ENCODE data around the gene TWNK. TPM values are rescaled to one million over a fixed set of nuclear protein-coding genes. Genes with fewer than 3 reads are reported as not detected.

Gene TWNK
- total and polyA plus RNA-seq, 9 of the 15 experiments (the other 6 are each of a cell fraction or from before 2014, with no cell fraction given): 11.6 to 34.7 (median 17.4) TPM

DNA sequence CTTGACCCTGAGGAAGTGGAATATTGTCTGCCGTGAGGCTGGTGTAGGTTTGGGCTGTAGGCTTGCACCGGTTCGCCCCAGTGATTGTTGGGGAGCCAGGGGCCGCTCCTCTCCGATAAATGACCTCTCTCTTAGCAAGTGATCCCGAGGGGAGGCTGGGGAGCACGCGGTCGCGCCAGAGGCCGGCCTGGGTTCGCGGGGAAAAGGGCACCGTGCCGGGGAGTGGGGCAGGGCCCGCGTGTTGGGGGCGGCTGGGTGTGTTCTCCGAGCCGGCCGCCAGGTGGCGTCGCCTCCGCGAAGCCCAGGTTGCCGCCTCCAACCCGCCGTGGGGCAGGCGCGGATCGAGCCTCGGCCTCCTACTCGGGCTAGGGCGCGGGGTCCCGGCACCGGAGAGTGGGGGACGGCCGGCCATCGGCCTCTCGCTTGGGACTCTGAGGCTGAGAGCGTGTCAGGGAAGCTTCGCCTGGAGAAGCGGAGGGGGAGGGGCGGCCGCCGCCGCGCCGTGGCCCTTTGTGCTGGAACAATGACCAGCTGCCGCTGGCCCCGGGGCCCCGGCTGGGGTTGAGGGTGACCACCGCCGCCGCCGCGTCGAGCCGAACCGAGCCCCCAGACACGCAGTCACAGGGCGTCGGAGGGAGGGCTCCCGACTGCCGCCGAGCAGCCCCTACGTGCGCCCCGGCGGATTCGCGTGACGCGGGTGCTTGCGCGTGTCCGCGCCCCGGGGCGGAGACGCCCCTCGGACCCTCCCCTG, 11.8 kb downstream of the TWNK start (continued):
- TF ChIP-seq, protein P1, sequence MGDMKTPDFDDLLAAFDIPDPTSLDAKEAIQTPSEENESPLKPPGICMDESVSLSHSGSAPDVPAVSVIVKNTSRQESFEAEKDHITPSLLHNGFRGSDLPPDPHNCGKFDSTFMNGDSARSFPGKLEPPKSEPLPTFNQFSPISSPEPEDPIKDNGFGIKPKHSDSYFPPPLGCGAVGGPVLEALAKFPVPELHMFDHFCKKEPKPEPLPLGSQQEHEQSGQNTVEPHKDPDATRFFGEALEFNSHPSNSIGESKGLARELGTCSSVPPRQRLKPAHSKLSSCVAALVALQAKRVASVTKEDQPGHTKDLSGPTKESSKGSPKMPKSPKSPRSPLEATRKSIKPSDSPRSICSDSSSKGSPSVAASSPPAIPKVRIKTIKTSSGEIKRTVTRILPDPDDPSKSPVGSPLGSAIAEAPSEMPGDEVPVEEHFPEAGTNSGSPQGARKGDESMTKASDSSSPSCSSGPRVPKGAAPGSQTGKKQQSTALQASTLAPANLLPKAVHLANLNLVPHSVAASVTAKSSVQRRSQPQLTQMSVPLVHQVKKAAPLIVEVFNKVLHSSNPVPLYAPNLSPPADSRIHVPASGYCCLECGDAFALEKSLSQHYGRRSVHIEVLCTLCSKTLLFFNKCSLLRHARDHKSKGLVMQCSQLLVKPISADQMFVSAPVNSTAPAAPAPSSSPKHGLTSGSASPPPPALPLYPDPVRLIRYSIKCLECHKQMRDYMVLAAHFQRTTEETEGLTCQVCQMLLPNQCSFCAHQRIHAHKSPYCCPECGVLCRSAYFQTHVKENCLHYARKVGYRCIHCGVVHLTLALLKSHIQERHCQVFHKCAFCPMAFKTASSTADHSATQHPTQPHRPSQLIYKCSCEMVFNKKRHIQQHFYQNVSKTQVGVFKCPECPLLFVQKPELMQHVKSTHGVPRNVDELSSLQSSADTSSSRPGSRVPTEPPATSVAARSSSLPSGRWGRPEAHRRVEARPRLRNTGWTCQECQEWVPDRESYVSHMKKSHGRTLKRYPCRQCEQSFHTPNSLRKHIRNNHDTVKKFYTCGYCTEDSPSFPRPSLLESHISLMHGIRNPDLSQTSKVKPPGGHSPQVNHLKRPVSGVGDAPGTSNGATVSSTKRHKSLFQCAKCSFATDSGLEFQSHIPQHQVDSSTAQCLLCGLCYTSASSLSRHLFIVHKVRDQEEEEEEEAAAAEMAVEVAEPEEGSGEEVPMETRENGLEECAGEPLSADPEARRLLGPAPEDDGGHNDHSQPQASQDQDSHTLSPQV (IDR thresholded peaks at IDR 0.05): peak; percentile 60
- TF ChIP-seq ZNF324 (CRISPR knock-in tag; IDR thresholded peaks at IDR 0.05): 0 out of 2 replicates have a peak, but pooled peaks have one; percentile 22
- peak; percentile 60 for TF ChIP-seq CXXC5 (CRISPR knock-in tag; IDR thresholded peaks at IDR 0.05)
- peak; percentile 47; the same call in 1 of the 2 replicates for TF ChIP-seq MYC (IDR thresholded peaks at IDR 0.05; ENCODE audit: low read depth, low read length)
- no peak for TF ChIP-seq MYC (CRISPR knock-in tag; IDR thresholded peaks at IDR 0.05; ENCODE audit: borderline replicate concordance, low read depth)
- TF ChIP-seq MAZ (CRISPR knock-in tag; conservative IDR thresholded peaks at IDR 0.05 in 1 of 2, IDR thresholded peaks at IDR 0.05 in 1 of 2): peak; percentile 76 to 90
- 0 out of 2 replicates have a peak, but pooled peaks have one; percentile 10 for TF ChIP-seq ZFP1 (CRISPR knock-in tag; IDR thresholded peaks at IDR 0.05)
- TF ChIP-seq, protein P2, sequence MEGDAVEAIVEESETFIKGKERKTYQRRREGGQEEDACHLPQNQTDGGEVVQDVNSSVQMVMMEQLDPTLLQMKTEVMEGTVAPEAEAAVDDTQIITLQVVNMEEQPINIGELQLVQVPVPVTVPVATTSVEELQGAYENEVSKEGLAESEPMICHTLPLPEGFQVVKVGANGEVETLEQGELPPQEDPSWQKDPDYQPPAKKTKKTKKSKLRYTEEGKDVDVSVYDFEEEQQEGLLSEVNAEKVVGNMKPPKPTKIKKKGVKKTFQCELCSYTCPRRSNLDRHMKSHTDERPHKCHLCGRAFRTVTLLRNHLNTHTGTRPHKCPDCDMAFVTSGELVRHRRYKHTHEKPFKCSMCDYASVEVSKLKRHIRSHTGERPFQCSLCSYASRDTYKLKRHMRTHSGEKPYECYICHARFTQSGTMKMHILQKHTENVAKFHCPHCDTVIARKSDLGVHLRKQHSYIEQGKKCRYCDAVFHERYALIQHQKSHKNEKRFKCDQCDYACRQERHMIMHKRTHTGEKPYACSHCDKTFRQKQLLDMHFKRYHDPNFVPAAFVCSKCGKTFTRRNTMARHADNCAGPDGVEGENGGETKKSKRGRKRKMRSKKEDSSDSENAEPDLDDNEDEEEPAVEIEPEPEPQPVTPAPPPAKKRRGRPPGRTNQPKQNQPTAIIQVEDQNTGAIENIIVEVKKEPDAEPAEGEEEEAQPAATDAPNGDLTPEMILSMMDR (IDR thresholded peaks at IDR 0.05 in 2 of 3, conservative IDR thresholded peaks at IDR 0.05 in 1 of 3; ENCODE audit: insufficient read depth in 2 of 3, low read depth in 1 of 3, low read length in 3 of 3): peak; percentile 62 to 80 (median 69)
- TF ChIP-seq EP400 (IDR thresholded peaks at IDR 0.05): peak; percentile 62; the same call in 1 of the 2 replicates
- TF ChIP-seq, protein P3, sequence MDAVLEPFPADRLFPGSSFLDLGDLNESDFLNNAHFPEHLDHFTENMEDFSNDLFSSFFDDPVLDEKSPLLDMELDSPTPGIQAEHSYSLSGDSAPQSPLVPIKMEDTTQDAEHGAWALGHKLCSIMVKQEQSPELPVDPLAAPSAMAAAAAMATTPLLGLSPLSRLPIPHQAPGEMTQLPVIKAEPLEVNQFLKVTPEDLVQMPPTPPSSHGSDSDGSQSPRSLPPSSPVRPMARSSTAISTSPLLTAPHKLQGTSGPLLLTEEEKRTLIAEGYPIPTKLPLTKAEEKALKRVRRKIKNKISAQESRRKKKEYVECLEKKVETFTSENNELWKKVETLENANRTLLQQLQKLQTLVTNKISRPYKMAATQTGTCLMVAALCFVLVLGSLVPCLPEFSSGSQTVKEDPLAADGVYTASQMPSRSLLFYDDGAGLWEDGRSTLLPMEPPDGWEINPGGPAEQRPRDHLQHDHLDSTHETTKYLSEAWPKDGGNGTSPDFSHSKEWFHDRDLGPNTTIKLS (IDR thresholded peaks at IDR 0.05; ENCODE audit: borderline replicate concordance, low read depth): peak; percentile 36; the same call in 1 of the 2 replicates
- TF ChIP-seq, protein P4, sequence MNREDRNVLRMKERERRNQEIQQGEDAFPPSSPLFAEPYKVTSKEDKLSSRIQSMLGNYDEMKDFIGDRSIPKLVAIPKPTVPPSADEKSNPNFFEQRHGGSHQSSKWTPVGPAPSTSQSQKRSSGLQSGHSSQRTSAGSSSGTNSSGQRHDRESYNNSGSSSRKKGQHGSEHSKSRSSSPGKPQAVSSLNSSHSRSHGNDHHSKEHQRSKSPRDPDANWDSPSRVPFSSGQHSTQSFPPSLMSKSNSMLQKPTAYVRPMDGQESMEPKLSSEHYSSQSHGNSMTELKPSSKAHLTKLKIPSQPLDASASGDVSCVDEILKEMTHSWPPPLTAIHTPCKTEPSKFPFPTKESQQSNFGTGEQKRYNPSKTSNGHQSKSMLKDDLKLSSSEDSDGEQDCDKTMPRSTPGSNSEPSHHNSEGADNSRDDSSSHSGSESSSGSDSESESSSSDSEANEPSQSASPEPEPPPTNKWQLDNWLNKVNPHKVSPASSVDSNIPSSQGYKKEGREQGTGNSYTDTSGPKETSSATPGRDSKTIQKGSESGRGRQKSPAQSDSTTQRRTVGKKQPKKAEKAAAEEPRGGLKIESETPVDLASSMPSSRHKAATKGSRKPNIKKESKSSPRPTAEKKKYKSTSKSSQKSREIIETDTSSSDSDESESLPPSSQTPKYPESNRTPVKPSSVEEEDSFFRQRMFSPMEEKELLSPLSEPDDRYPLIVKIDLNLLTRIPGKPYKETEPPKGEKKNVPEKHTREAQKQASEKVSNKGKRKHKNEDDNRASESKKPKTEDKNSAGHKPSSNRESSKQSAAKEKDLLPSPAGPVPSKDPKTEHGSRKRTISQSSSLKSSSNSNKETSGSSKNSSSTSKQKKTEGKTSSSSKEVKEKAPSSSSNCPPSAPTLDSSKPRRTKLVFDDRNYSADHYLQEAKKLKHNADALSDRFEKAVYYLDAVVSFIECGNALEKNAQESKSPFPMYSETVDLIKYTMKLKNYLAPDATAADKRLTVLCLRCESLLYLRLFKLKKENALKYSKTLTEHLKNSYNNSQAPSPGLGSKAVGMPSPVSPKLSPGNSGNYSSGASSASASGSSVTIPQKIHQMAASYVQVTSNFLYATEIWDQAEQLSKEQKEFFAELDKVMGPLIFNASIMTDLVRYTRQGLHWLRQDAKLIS (CRISPR knock-in tag; IDR thresholded peaks at IDR 0.05): 0 out of 2 replicates have a peak, but pooled peaks have one; percentile 24
- peak in 1 of 2 experiments; percentile 25; a peak in 2 of 4 replicates for TF ChIP-seq HDAC1 (IDR thresholded peaks at IDR 0.05)
- no peak for TF ChIP-seq ZNF3 (CRISPR knock-in tag; IDR thresholded peaks at IDR 0.05)
- no peak for TF ChIP-seq CSDE1 (IDR thresholded peaks at IDR 0.05)

Measured in K562 (cell line).